GM21526 (cell line): ENCODE measurements around the gene PLAC8L1.
A peak's percentile ranks its signal among the peaks of the same experiment; 100 is the strongest.

Experiments
- ATAC-seq: cut with Tn5 transposase; IDR thresholded peaks from one replicate; pipeline ENCODE4 v1.9.1; 2021; ENCODE audit warnings: moderate library complexity; ENCODE audit not compliant: unreplicated experiment, low FRiP score

PLAC8L1 gene

GRCh38 chr5:146081556-146081955 lies 23.8 kb downstream of the PLAC8L1 start:
- ATAC-seq, result no peak

- ATAC-seq, result no peak
Measured at GRCh38 chr5:146079695-146080373, 25.5 kb downstream of the PLAC8L1 start.

GRCh38 chr5:146078566-146078965 lies 26.8 kb downstream of the PLAC8L1 start:
- ATAC-seq, result no peak

GRCh38 chr5:146076455-146076854 lies 28.9 kb downstream of the PLAC8L1 start:
- ATAC-seq, result no peak

- no peak for ATAC-seq
Measured at GRCh38 chr5:146076028-146076427, 29.3 kb downstream of the PLAC8L1 start.

GRCh38 chr5:146073239-146073900 lies 32.0 kb downstream of the PLAC8L1 start:
- no peak for ATAC-seq

GRCh38 chr5:146072595-146072994 lies 32.8 kb downstream of the PLAC8L1 start:
- ATAC-seq, result no peak

- no peak for ATAC-seq
Measured at GRCh38 chr5:146071171-146071570, 34.2 kb downstream of the PLAC8L1 start.

GRCh38 chr5:146070746-146071145 lies 34.6 kb downstream of the PLAC8L1 start:
- ATAC-seq, result no peak

GRCh38 chr5:146069780-146070099 lies 35.6 kb downstream of the PLAC8L1 start:
- ATAC-seq, result peak; percentile 78

GRCh38 chr5:146068977-146069779 lies 36.2 kb downstream of the PLAC8L1 start:
- peak; percentile 50 for ATAC-seq

GRCh38 chr5:146068206-146068605 lies 37.2 kb downstream of the PLAC8L1 start:
- ATAC-seq, result no peak

GRCh38 chr5:146066968-146067367 lies 38.4 kb downstream of the PLAC8L1 start:
- ATAC-seq, result no peak

- ATAC-seq, result no peak
Measured at GRCh38 chr5:146060221-146060585, 45.2 kb downstream of the PLAC8L1 start.

GRCh38 chr5:146059460-146060220 lies 45.7 kb downstream of the PLAC8L1 start:
- ATAC-seq, result no peak

- ATAC-seq, result no peak
Measured at GRCh38 chr5:146055432-146055831, 49.9 kb downstream of the PLAC8L1 start.

- no peak for ATAC-seq
Measured at GRCh38 chr5:146052780-146053179, 52.6 kb downstream of the PLAC8L1 start.

- ATAC-seq, result no peak
Measured at GRCh38 chr5:146051678-146052077, 53.7 kb downstream of the PLAC8L1 start.

- ATAC-seq, result no peak
Measured at GRCh38 chr5:146050086-146050485, 55.3 kb downstream of the PLAC8L1 start.

- ATAC-seq, result no peak
Measured at GRCh38 chr5:146049704-146050026, 55.7 kb downstream of the PLAC8L1 start.
